ENCODE data around the gene LGALS7B. TPM values are rescaled to one million over a fixed set of nuclear protein-coding genes. Genes with fewer than 3 reads are reported as not detected.

Gene LGALS7B
- total RNA-seq, 1 experiment from 2014 or later = 2.4 TPM

DNA sequence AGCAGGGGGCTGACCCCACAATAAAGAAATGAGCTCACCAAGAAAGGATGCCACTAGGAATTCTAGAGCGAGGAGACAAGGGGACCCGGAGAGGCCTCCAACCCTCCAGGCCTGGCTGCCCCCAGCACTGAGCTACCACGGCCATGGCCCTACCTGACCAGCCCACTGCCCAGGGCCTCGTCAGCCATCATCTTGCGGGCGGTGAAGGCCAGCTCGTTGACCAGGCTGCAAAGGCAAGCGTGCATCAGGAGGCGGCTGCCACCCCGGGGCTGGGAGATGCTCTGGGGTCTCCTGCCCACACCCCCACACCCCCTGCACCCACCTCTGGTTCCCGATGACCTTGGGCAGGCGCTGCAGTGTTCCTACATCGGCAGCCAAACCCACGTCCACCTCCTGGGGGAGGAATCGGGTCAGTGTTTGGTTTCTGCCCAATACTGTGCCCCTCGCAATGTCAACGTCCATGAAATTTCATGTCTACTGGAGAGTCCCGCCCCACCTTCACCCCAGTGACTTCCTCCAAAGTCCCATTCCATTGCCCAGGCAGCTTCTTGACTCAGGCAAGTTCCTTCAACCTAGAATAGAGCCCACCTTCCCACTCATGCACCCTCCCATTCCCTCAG, 27.2 kb downstream of the LGALS7B start:
- no peak overlapping the region for H2AFZ ChIP-seq (ENCODE audit: low read depth, low read length, poor library complexity, severe bottlenecking)
- H3K9ac ChIP-seq (ENCODE audit: low read length) = no peak overlapping the region
- H3K79me2 ChIP-seq (ENCODE audit: insufficient read depth, low read length) = no peaks in the 10 kb centered on the region
- H3K4me2 ChIP-seq (ENCODE audit: low read length) = no peak overlapping the region
- ChIA-PET CTCF (no interaction called here), RAD21 (ENCODE audit: low non-redundant PET in 1 of 2, low total read pairs in 2 of 2, uncharacterized antibody in 2 of 2, unreplicated experiment in 2 of 2) (no interaction called here), POLR2A (no interaction called here)
- peaks cover 0 to 4% of the 10 kb centered on the region in 2 experiments; a peak in 1 of 4 replicates for H3K4me1 ChIP-seq (ENCODE audit: control insufficient read depth in 1 of 2, insufficient read depth in 2 of 2, low read length in 2 of 2)
- no peaks in the 10 kb centered on the region for H3K9me2 ChIP-seq (ENCODE audit: insufficient read depth)
- BruUV-seq (replicated peaks) = no TSS peak
- H4K20me1 ChIP-seq (ENCODE audit: insufficient read depth) = no peaks in the 10 kb centered on the region
- no peak overlapping the region for H3K27ac ChIP-seq (ENCODE audit: low read depth, low read length)
- intact Hi-C loops (cut with micrococcal nuclease) = no loop called here
- no peaks in the 10 kb centered on the region for H3K36me3 ChIP-seq (ENCODE audit: control insufficient read depth in 1 of 2, insufficient read depth in 2 of 2, low read length in 2 of 2)
- DNase-seq (ENCODE audit: low read depth, low spot score) (no peak), ATAC-seq (no peak)
- no peaks in the 10 kb centered on the region for H3K9me3 ChIP-seq (ENCODE audit: control insufficient read depth in 1 of 2, insufficient read depth in 1 of 2, low read depth in 1 of 2, low read length in 2 of 2)
- TF ChIP-seq ZFX (IDR thresholded peaks at IDR 0.05) = no peak
- no peak for TF ChIP-seq JUND (IDR thresholded peaks at IDR 0.05)
- TF ChIP-seq CBX3 (IDR thresholded peaks at IDR 0.05; ENCODE audit: low read depth) = no peak
- TF ChIP-seq CEBPB (IDR thresholded peaks at IDR 0.05; ENCODE audit: low read depth) = no peak
- no peak for TF ChIP-seq ELF1 (IDR thresholded peaks at IDR 0.05; ENCODE audit: borderline replicate concordance, low read depth)
- no peak for TF ChIP-seq FOSL1 (IDR thresholded peaks at IDR 0.05; ENCODE audit: low read depth)
- no peak for TF ChIP-seq EGR1 (IDR thresholded peaks at IDR 0.05; ENCODE audit: low read depth)
- TF ChIP-seq TCF7L2 (IDR thresholded peaks at IDR 0.05; ENCODE audit: borderline replicate concordance, extremely low read depth, insufficient read depth, insufficient read length) = no peak
- TF ChIP-seq EZH2 (IDR thresholded peaks at IDR 0.05) = no peak
- no peak for TF ChIP-seq YY1 (IDR thresholded peaks at IDR 0.05; ENCODE audit: extremely low read depth, insufficient replicate concordance, low read depth, low read length)
- TF ChIP-seq, protein P1, sequence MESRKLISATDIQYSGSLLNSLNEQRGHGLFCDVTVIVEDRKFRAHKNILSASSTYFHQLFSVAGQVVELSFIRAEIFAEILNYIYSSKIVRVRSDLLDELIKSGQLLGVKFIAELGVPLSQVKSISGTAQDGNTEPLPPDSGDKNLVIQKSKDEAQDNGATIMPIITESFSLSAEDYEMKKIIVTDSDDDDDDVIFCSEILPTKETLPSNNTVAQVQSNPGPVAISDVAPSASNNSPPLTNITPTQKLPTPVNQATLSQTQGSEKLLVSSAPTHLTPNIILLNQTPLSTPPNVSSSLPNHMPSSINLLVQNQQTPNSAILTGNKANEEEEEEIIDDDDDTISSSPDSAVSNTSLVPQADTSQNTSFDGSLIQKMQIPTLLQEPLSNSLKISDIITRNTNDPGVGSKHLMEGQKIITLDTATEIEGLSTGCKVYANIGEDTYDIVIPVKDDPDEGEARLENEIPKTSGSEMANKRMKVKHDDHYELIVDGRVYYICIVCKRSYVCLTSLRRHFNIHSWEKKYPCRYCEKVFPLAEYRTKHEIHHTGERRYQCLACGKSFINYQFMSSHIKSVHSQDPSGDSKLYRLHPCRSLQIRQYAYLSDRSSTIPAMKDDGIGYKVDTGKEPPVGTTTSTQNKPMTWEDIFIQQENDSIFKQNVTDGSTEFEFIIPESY (IDR thresholded peaks at IDR 0.05; ENCODE audit: extremely low read depth, insufficient replicate concordance, low read length) = no peak
- TF ChIP-seq ZNF274 (IDR thresholded peaks at IDR 0.05; ENCODE audit: low read depth, low read length) = no peak
- TF ChIP-seq SIN3A (IDR thresholded peaks at IDR 0.05; ENCODE audit: low read depth) = no peak
- H3K27me3 ChIP-seq (ENCODE audit: insufficient read depth, low read length) = no peaks in the 10 kb centered on the region
- H3K4me3 ChIP-seq (replicated peaks in 1 of 2; ENCODE audit: low read depth in 1 of 2, low read length in 2 of 2) = no peak overlapping the region
